Mammary epithelial cell (primary cell): ENCODE measurements around the gene CLIC3.

ENCODE experiments used
- EZH2 ChIP-seq: IDR thresholded peaks from 2 replicates; pipeline ENCODE4 v1.6.1; 2012; ENCODE audit warnings: low read length, inconsistent platforms, borderline replicate concordance
- TF ChIP-seq, protein P1 (sequence below), 2 donors: IDR thresholded peaks in 1 of 2; conservative IDR thresholded peaks in 1 of 2; 2 replicates each; pipeline ENCODE4 v1.5.1; 2011 to 2012; ENCODE audit warnings: inconsistent platforms in 2 of 2, low read length in 2 of 2, mild to moderate bottlenecking in 2 of 2, control low read depth in 1 of 2, low read depth in 1 of 2; ENCODE audit not compliant: insufficient read depth in 1 of 2; ENCODE audit errors: extremely low read depth in 1 of 2

DNA sequence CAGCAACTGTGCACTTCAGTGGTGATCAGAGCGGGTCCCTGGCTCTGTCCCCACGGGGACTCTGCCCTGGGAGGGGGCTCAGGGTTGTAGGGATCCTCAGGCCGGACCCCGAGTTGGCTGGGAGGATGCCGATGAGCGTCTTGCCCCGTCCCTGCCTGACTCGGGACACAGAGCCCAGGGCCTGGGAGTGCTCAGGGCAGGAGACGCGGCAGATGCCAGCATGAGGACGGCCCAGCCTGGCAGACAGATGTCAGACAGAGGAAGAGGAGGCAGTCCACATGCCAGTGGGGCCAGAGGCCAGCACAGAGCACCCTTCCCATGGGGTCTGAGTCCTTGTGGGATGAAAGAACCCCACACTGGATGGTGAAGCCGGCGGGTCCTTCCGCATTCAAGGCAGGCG, 33.0 kb downstream of the CLIC3 start:
- TF ChIP-seq, protein P1, sequence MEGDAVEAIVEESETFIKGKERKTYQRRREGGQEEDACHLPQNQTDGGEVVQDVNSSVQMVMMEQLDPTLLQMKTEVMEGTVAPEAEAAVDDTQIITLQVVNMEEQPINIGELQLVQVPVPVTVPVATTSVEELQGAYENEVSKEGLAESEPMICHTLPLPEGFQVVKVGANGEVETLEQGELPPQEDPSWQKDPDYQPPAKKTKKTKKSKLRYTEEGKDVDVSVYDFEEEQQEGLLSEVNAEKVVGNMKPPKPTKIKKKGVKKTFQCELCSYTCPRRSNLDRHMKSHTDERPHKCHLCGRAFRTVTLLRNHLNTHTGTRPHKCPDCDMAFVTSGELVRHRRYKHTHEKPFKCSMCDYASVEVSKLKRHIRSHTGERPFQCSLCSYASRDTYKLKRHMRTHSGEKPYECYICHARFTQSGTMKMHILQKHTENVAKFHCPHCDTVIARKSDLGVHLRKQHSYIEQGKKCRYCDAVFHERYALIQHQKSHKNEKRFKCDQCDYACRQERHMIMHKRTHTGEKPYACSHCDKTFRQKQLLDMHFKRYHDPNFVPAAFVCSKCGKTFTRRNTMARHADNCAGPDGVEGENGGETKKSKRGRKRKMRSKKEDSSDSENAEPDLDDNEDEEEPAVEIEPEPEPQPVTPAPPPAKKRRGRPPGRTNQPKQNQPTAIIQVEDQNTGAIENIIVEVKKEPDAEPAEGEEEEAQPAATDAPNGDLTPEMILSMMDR (conservative IDR thresholded peaks at IDR 0.05 in 1 of 2, IDR thresholded peaks at IDR 0.05 in 1 of 2; ENCODE audit: extremely low read depth in 1 of 2, insufficient read depth in 1 of 2, low read depth in 1 of 2, low read length in 2 of 2): no peak
- TF ChIP-seq EZH2: no peak
